ENCODE results near the gene BLOC1S1.

The BLOC1S1 gene

DNA sequence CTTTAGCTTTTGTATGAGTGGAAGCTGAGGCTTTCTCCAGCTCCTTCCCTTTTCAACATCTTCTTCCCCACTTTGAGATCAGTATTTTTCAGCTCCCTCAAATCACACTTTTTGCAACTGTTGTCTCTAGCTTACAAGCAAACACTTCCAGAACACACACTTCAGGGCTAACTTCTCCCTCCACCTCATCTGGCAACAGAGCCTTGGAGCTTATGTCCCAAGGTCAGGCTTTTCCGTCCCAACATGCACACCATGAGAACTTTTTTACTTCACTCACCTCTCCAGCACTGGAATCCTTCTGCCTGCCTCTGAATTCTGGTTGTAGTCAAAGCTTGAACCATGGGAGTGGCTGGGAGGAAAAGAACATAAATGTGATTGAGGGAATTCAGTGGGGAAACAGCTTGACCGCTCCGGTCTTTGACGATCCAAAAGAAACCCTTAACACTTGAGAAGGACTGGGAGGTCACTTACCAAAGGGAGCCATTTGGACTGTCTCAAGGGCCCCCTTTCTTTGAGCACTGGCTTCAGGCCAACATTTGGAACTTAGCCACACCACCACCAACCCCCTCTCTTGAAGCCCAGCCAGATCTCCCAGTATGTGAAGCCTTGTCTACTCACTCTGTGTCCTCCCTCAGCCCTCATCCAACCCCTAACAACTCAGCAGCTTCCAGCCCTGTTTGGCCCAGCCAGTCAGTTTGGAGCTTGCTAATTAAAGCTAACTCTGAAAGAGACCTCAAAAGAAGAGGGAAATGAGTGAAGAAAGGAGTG, 3.9 kb upstream of the BLOC1S1 start:
- DNase-seq (ENCODE audit: low read depth) = no peak

DNA sequence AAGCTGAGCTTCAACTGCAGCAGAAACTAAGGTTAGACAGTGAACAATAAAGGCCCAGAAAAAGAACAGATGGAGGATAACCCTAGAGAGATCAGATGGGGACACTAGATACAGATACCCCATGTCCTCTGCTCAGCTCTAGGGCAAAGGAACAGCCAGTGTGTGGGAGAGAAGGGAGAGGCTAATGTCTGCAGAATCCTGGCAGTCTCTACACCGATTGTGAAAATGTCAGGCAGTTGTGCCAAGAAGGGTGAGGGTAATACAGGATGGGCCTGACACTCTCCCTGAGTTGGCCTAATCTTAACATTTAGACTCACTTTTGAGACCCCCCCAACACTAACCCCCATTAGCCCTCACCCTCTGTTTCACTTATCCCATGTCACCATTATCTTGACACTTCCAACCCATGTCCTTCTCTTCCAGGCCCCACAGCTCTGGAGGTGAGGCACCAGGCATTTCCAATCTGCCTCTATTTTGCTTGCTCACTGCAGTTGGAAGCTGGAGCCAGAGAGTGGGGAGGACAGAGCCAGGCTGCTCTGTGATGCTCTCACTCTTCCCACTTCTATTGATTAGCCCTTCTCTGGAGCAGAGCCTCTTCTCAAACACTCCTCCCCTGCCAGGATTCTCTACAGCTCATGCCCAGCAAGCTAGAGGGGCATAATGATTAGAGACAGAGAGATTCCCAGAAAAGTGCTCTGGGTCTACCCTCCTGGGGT, 3.0 kb upstream of the BLOC1S1 start:
- no peak for DNase-seq (ENCODE audit: low read depth)

DNA sequence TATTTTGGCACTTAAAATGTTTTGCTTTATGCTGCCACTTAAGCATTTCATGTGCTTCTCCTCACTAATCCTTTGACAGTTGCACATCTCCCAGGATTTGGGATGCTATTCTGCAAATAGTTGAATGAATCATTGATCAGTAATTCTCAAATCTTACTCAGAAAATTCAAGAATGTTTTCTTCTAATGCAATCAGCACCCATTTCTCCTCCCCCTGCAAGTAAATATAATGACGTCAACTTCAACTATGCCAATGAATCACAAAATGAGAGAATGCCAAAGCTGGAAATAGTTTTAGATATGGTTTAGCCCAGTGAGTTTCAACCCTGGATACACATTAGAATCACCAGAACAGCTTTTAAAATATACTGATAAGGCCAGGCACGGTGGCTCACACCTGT, 2.1 kb upstream of the BLOC1S1 start:
- DNase-seq (ENCODE audit: low read depth) = no peak

DNA sequence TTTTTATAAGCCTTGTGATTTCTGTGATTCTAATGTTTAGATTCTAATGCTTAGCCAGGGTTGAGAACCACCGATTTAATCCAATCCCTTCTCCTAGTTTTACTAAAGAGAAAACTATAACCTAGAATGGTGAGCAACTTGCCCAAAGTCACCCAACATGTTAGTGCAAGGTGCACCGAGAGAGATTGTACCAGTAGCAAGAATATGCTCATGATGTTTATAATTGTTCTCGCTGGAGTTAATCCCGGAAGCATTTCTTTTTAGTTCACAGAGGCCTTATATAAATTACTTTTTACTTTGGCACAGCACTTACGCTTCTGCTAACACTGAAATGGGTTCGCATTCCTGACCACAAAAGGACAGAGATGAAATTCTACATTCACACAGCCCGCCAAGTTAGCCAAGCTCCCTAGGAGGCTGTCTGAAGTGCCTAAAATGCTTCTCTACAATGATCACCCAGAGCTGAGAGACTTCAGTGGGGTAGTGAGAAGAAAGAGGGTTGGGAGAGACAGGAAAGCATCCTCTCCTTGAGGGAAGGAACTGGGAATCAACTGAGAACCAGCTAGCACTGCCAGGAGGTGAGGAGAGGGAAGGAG, 579 bp upstream of the BLOC1S1 start:
- no peak for DNase-seq (ENCODE audit: low read depth)

DNA sequence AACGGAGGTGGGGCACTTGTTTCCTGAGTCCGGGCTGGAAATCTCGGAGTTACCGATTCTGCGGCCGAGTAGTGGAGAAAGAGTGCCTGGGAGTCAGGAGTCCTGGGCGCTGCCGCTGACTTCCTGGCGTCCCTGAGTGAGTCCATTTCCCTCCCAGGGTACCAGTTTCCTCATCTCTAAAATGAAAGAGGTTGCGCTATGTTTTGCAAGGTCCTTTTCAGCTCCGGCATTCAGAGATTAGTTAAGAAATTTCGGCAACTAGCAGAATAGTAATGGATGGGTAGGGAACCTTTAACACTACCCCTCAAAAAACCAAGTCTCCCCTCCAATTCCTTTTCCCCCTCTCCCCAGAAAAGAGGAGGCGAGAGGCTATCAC, 724 bp downstream of the BLOC1S1 start:
- no peak for DNase-seq (ENCODE audit: low read depth)

DNA sequence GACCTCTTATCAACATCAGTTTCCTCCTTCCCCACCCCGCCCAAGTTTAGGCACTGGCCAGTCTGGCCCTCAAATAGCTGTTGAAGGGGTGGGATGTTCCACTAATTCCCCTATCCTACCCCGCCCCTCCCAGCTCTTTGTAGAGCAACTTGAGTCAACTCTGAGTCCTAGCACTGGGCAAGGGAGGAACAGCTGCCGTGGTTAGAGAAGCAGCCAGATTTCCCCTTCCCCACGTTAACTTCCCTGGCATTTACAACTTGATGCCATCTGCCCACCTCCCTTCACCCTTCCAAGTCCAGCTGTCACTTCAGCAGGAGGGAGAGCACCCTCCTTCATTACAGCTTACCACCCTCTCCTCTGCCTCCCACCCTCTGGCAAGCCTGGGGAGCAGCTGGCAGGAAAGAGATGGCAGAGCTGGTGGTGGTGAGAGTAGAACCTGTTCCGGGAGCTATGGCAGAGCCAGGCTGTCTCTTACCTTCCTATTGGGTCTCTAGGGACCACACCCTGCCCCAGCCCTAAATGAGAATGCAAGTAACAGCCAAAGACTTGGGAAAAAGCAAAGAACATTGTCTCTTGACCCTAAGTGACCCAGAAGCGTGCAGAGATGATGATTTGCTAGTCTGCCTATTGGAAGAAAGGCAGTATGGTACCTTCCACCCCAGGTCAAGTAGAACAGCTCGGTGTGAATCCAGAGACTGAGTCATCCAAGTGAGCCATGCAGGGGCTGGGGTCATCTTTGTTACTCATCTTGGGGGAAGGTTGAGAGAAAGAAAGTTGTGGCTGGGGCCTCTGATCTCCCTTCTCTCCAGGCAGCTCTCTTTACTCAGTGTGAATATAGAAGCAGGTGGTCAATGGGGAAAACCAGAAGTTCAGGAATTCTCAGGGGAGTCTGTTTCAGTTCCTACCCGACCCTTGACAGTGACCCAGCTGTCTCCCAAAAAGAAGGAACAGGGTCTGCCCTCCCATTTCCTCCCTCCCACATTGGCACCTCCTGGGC, 1.5 kb downstream of the BLOC1S1 start:
- no peak for DNase-seq (ENCODE audit: low read depth)

DNA sequence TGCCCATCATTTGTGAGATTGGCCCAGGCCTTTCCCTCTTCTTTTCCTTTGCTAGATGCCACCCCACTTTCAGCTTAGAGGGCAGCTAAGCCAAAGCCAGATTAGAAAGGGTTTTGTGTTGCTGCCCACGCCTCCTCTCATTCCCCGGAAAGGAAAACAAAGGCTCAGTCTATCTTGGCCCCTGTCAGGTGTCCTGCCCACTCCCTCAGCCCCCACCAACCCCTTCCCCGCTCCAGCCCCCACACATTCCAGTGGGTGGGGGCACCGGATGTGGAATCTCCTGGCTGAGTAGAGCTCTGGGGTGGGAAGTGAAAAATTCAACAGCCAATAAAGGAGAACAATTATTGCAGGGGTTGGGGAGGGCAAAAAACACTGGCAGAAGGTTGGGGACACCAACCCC, 2.2 kb downstream of the BLOC1S1 start:
- no peak for DNase-seq (ENCODE audit: low read depth)

DNA sequence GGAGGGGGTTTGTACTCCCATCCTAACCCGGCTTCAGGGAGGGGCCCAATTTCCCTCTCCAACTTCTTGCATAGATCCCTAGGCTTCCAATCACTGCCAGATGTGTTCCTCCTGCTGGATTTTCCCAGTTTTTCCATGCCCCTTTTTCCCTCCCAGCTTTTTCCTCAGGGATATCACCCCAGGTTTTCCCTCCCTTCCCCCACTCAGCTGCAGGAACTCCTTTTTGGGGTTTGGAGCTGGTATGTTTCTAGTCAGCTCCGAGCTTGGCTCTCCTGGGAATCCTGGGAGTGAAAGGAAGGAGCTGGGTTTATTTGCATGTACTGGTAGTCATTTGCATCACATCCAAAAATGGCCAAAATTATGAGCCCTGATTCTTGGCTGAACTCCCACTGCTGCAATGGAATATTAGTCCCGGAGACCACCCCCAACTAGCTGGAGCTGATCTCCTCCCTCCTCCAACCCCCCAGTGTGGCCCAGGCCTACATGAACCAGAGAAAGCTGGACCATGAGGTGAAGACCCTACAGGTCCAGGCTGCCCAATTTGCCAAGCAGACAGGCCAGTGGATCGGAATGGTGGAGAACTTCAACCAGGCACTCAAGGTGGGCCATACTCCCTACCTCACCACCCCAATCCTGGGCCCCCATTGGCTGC, 2.9 kb downstream of the BLOC1S1 start:
- DNase-seq (ENCODE audit: low read depth) = no peak

DNA sequence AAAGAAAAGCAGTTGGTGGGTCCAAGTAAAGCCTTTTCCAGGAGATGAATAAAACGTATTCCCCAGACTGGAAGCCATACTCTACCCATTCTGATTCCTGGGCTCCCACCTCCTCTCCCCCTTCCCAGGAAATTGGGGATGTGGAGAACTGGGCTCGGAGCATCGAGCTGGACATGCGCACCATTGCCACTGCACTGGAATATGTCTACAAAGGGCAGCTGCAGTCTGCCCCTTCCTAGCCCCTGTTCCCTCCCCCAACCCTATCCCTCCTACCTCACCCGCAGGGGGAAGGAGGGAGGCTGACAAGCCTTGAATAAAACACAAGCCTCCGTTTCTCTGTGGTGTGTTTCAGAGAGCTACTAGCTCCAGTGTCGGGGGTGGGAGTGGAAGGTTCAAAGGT, 3.5 kb downstream of the BLOC1S1 start:
- no peak for DNase-seq (ENCODE audit: low read depth)

DNA sequence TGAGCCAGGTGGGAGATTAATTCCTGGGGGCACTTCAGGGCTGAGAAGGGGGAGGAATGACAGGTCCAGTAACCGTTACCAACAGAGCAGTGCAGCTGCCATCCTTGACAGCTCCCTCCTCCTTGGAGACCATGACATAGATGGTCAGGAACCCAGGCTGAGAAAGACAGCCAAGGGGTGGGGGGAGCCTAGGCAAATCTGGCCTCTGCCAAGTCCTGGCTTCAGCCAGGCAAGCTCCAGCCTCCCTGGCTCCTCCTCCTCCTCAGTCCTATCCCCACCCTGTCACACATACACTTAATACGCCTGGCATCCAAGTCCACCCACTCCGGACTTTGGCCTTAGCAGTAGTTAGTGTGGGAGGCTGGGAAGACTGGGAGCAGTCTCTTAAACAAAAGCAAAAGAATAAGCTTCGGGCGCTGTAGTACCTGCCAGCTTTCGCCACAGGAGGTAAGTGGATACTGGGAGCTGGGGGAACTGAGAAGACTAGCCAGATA, 4.3 kb downstream of the BLOC1S1 start, which contains the start of gene RDH5:
Gene RDH5, plus strand, starts transcription at position 323 of the 494 bp plus-strand sequence. CDS start 792 bp downstream, outside the sequence.
- DNase-seq (ENCODE audit: low read depth) = no peak

DNA sequence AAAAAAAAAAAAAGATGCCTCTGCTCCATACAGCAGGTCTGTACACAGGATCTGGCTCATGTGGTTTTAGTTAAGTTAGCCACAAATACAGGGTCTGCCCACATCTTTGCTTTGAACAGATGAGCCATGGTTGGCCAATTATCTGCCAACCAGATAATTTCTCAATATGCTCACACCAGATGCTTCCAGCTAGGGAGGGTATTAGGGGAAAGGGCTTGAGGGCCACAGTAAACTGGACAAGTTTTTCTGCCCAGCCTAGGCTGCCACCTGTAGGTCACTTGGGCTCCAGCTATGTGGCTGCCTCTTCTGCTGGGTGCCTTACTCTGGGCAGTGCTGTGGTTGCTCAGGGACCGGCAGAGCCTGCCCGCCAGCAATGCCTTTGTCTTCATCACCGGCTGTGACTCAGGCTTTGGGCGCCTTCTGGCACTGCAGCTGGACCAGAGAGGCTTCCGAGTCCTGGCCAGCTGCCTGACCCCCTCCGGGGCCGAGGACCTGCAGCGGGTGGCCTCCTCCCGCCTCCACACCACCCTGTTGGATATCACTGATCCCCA, 5.1 kb downstream of the BLOC1S1 start:
- DNase-seq (ENCODE audit: low read depth) = no peak

DNA sequence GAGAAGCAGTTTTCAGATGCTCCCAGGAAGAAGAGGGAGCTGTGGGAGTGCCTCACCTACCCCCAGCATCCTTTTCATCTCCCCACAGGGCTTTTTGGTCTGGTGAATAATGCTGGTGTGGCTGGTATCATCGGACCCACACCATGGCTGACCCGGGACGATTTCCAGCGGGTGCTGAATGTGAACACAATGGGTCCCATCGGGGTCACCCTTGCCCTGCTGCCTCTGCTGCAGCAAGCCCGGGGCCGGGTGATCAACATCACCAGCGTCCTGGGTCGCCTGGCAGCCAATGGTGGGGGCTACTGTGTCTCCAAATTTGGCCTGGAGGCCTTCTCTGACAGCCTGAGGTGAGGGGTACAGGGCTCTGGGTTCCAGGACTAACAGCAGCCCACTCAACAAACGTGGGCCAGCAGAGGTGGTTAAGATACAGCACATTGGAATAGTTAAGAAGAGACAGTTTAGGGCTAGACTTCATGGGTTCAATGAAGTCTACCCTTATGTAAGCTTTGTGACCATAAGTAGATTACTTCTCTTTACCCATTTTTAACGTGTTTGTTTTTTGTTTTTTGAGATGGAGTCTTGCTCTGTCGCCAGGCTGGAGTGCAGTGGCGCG, 5.9 kb downstream of the BLOC1S1 start:
- no peak for DNase-seq (ENCODE audit: low read depth)

DNA sequence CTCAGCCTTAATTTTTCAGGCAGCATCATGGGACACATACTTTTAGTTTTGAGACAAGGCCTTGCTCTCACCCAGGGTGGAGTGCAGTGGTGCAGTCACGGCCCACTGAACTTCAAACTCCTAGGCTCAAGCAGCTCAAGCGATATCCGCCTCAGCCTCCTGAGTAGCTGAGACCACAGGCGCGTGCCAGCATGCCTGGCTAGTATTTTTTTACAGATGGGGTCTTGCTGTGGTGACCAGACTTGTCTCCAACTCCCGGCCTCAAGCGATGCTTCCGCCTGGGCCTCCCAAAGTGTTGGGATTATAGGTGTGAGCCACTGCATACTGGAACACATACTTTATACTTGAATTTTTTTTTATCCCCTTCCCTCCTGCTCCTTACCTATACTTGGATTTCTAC, 7.1 kb downstream of the BLOC1S1 start:
- no peak for DNase-seq (ENCODE audit: low read depth)

DNA sequence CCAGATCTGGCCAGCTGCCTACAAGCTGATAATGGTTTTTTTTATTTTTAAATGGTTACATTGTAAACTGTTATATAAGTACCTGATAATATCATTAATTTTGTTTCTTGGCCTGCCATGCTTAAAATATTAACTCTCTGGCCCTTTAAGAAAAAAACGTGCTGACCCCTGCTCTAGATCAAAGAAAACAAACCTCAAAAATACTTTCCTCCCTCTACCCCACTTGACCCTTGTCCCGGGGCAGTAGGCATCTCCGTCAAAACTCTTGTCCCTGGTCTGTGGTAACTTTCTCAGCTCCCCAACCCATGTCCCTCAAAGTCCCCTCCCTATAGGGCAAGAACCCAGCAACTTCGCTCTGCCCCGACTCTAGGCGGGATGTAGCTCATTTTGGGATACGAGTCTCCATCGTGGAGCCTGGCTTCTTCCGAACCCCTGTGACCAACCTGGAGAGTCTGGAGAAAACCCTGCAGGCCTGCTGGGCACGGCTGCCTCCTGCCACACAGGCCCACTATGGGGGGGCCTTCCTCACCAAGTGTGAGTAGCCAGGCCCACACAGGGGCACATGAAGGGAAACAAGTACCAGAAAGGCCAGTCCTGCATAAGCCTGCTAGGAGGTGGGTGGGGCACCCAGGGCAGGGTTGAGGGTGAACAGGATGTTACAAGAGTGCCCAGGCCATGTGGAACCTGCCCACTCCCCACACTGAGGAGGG, 7.8 kb downstream of the BLOC1S1 start:
- no peak for DNase-seq (ENCODE audit: low read depth)

DNA sequence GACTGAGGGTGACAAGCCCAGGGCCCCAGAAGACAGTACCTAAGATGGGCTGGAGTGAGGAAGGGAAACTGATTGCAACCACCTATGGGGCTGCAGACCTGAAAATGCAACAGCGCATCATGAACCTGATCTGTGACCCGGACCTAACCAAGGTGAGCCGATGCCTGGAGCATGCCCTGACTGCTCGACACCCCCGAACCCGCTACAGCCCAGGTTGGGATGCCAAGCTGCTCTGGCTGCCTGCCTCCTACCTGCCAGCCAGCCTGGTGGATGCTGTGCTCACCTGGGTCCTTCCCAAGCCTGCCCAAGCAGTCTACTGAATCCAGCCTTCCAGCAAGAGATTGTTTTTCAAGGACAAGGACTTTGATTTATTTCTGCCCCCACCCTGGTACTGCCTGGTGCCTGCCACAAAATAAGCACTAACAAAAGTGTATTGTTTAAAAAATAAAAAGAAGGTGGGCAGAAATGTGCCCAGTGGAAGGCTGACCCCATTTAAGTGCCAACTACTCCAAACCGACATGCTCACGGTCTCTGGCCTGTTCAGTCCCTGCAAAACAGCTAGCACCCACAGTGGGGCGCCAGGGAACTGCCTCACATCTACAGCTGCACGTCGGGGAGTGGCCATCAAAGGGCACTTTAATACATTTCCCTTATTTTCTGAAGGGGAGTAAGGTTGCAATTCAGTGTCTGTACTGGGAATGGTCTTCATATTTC, 8.5 kb downstream of the BLOC1S1 start:
- DNase-seq (ENCODE audit: low read depth) = no peak

DNA sequence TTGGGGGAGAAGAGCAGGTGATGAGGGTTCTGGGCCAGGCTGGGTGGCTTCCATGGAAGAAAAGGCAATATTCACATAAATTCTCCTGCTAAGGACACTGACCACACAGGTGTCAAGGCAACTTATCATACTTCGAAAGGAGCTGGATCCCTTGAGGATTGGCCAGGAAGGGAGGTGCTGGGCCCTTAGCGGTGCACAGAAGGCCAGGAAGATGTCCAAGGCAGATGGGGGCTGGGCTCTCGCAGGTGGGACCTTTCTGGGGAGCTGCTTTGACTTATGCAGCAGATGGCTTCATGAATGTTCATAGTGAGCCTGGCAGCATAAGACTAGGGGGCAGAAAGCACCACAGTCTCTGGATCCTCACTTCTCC, 9.1 kb downstream of the BLOC1S1 start:
- DNase-seq (ENCODE audit: low read depth) = no peak

DNA sequence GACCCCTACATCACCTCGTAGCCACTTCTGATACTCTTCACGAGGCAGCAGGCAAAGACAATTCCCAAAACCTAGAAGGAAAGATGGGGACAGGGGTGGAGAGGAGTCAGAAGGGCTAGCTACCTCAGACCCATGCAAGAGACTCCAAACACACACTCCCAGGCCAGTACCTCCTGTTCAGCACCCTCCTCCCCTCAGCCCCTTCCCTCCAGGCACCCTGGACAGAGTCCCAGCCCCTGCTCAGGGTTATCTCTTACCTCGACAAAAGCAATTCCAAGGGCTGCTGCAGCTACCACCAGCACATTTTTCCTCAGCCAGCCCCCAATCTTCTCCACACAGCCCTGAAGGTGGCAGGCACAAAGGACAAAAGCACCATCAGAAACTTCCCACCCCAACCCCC, 9.7 kb downstream of the BLOC1S1 start:
- no peak for DNase-seq (ENCODE audit: low read depth)

DNA sequence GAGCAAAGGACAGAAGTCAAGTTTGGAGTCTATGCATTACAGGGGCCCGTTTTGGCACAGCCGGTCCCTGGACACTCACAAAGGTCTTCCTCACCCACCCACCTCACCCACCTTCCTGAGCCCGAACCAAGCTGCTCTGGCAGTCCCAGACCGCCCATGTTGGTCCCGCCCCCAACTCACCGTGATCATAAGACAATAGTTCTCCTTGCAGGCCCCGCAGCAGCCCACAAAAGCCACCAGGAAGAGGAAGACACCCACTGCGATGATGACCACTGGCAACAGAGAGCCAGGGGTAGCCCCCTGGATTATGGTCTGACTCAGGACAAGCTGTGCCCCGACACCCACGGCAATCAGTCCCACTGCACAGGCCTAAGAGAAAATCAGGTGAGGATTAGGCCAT, 11.1 kb downstream of the BLOC1S1 start:
- no peak for DNase-seq (ENCODE audit: low read depth)

DNA sequence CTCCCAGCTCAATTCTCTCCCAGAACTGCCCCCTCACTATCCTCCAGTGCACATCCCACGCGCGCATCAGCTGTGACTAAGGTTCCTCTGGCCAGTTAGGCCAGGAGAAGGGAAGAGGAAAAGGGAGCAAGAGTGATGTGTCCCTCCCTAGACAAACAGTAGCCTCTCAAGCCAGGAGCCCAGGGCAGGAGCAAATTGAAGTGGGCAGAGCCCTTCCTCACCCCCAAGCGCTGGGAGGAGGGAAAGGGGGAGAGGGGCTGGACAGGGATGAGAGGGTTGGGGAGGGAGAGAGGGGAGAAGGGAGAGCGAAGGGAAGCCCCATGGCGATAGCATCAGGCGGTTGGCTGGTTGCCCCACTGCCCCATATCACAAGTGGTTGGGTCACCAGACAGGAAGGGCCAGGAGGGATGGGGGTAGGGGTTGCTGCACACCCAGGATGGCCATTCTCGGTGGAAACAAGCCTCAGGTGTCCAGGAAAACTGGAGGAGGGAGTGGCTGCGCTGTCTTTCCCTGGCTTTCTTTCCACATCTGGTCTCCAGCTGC, 11.9 kb downstream of the BLOC1S1 start:
- no peak for DNase-seq (ENCODE audit: low read depth)

All from non-pigmented ciliary epithelial cell (primary cell).